ENCODE results near the gene MAPK9.

DNA sequence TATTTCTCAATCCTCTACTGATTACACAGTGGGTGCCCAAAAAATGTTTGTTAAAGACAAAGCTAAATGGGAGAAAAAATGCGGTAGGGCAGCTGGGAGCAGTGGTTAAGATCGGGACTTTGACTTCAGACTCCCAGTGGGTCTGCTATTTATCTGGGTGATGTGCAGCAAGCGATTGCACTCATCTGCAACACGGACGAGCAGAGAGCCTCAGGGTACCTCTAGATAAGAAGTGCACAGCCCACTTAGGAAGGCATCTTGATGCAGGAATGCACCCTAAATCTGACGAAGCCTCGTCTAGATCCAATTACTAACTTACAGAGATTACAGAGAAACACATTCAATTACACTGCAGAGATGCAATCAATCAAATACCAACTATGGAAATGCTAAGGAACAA is 4.0 kb downstream of the MAPK9 start:
- no peak for TF ChIP-seq POLR2AphosphoS5 (IDR thresholded peaks at IDR 0.05; ENCODE audit: low read depth, low read length)
- no peak for TF ChIP-seq TAF1 (IDR thresholded peaks at IDR 0.05; ENCODE audit: borderline replicate concordance, insufficient read depth, low read length)

Measured in PFSK-1 (cell line).